Ovary (tissue), 3 donors: ENCODE results near the gene FALEC.

Experiments used
- EP300 ChIP-seq: sonication (generic); formaldehyde crosslinking; IDR thresholded peaks from one replicate; pipeline ENCODE4 v1.6.1; 2017; ENCODE audit warnings: antibody characterized with exemption
- POLR2A ChIP-seq: fragments of 450-650 bp; IDR thresholded peaks from one replicate; pipeline ENCODE4 v1.6.1; 2017; ENCODE audit warnings: antibody characterized with exemption, mild to moderate bottlenecking, moderate library complexity
- TF ChIP-seq, protein P1 (sequence below), 3 donors: fragments of 450-650 bp in 2 of 3; fragments of 200-600 bp in 1 of 3; IDR thresholded peaks; one replicate each; pipeline versions ENCODE4 v1.5.1 to v1.8.0; 2016 to 2022; ENCODE audit warnings: antibody characterized with exemption in 3 of 3, mild to moderate bottlenecking in 1 of 3
- donor health status: DM: no; HTN: no; CAD: no.

- TF ChIP-seq, protein P1, sequence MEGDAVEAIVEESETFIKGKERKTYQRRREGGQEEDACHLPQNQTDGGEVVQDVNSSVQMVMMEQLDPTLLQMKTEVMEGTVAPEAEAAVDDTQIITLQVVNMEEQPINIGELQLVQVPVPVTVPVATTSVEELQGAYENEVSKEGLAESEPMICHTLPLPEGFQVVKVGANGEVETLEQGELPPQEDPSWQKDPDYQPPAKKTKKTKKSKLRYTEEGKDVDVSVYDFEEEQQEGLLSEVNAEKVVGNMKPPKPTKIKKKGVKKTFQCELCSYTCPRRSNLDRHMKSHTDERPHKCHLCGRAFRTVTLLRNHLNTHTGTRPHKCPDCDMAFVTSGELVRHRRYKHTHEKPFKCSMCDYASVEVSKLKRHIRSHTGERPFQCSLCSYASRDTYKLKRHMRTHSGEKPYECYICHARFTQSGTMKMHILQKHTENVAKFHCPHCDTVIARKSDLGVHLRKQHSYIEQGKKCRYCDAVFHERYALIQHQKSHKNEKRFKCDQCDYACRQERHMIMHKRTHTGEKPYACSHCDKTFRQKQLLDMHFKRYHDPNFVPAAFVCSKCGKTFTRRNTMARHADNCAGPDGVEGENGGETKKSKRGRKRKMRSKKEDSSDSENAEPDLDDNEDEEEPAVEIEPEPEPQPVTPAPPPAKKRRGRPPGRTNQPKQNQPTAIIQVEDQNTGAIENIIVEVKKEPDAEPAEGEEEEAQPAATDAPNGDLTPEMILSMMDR (IDR thresholded peaks at IDR 0.05) = no peak
- TF ChIP-seq POLR2A = no peak
- TF ChIP-seq EP300 = no peak
These were observed 46.3 kb upstream of the FALEC start for GRCh38 chr1:150469291-150469690.
